OCI-LY3 (cell line): Measurements from ENCODE around the gene CCDC183.

Experiments used
- H2AFZ ChIP-seq: fragments of 200-600, 300-600 bp; shearing (Covaris generic); 2 replicates; pipeline ENCODE4 v1.6.0; 2014; ENCODE audit warnings: antibody characterized with exemption, low read depth, low read length
- H3K27ac ChIP-seq: fragments of 200-600, 300-600 bp; sonication (generic); 2 replicates; pipeline ENCODE4 v1.5.1; 2014; ENCODE audit warnings: mild to moderate bottlenecking, low read length, moderate library complexity, mixed read lengths
- H3K27me3 ChIP-seq: fragments of 200-600, 300-600 bp; sonication (generic); 2 replicates; pipeline ENCODE4 v1.6.1; 2014; ENCODE audit warnings: low read depth, low read length, mixed read lengths
- H3K36me3 ChIP-seq: fragments of 200-600, 300-600 bp; sonication (generic); replicated peaks from 2 replicates; pipeline ENCODE3; 2014; ENCODE audit warnings: low read depth, low read length, mixed read lengths
- H3K4me1 ChIP-seq: fragments of 300-600, 200-600 bp; sonication (generic); 2 replicates; pipeline ENCODE4 v1.6.1; 2014; ENCODE audit warnings: low read length, mixed read lengths
- H3K4me2 ChIP-seq: fragments of 200-600, 300-600 bp; sonication (generic); 2 replicates; pipeline ENCODE4 v1.6.1; 2014; ENCODE audit warnings: low read length, mixed read lengths
- H3K4me3 ChIP-seq: fragments of 300-600, 200-600 bp; sonication (generic); 2 replicates; pipeline ENCODE4 v1.5.1; 2014; ENCODE audit warnings: antibody characterized with exemption, mild to moderate bottlenecking, low read length, moderate library complexity
- H3K79me2 ChIP-seq: fragments of 300-600, 200-600 bp; shearing (Covaris generic); 2 replicates; pipeline ENCODE4 v1.6.1; 2014; ENCODE audit warnings: mild to moderate bottlenecking, low read length, mixed read lengths
- H3K9ac ChIP-seq: fragments of 300-600, 200-600 bp; shearing (Covaris generic); 2 replicates; pipeline ENCODE4 v1.6.0; 2014; ENCODE audit warnings: mild to moderate bottlenecking, low read length, moderate library complexity
- H3K9me3 ChIP-seq: fragments of 200-600, 300-600 bp; shearing (Covaris generic); 2 replicates; pipeline ENCODE4 v1.6.1; 2014; ENCODE audit warnings: low read length, mixed read lengths; ENCODE audit not compliant: insufficient read depth
- H4K20me1 ChIP-seq: fragments of 200-600, 300-600 bp; sonication (generic); 2 replicates; pipeline ENCODE4 v1.6.1; 2016; ENCODE audit warnings: low read length, mixed read lengths; ENCODE audit not compliant: insufficient read depth
- EZH2phosphoT487 ChIP-seq: fragments of 200-600 bp; shearing (Covaris generic); IDR thresholded peaks from 2 replicates; pipeline ENCODE4 v1.6.1; 2018; ENCODE audit warnings: antibody characterized with exemption, mixed run types, low read depth
- TF ChIP-seq, protein P1 (sequence below): fragments of 200-600, 300-600 bp; sonication (generic); IDR thresholded peaks from 2 replicates; pipeline ENCODE4 v1.5.1; 2014; ENCODE audit warnings: antibody characterized with exemption, low read length, low read depth

CCDC183 gene

DNA sequence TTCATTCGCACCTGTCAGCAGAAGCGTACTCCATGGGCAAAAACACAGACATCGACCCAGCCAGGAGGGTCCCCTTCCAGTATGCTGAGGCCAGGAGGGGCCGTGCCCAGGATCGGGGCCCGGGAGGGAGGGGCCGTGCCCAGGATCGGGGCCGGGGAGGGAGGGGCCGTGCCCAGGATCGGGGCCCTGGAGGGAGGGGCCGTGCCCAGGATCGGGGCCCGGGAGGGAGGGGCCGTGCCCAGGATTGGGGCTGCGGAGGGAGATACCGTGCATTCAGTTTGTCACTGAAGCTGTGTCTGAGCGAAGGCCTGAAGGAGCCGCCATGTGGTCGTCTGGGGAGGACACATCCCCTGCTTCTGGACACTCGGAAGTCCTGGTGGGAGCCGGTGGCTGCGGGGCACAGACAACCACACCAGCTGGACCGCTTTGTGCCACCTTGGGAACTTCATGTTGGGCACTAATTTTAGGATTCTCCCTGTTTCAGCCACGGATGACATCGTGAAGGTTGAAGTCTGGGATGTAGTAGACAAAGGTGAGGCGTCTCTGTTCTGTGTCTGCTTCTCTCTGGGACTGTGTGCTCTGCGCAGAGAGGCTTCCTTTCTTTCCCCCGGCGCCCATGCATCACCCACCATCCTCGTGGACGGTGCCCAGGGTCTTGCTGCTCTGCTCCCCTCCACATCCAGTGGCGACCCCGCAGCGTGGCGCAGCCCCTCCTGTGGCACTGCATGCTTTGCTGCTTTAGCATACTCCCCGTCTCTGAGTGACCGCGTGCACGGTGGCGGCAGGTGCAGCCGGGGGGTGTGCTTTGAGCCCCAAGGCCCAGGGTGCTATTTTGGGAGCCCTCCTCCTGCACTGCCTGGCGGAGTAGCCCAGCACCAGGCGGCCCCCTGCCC is 29.4 kb downstream of the CCDC183 start:
- H3K4me3 ChIP-seq, result no peak overlapping the region
- 0 out of 2 replicates have a peak, but pooled peaks cover 5% of the 10 kb centered on the region for H4K20me1 ChIP-seq
- H3K27ac ChIP-seq, result no peak overlapping the region
- TF ChIP-seq, protein P1, sequence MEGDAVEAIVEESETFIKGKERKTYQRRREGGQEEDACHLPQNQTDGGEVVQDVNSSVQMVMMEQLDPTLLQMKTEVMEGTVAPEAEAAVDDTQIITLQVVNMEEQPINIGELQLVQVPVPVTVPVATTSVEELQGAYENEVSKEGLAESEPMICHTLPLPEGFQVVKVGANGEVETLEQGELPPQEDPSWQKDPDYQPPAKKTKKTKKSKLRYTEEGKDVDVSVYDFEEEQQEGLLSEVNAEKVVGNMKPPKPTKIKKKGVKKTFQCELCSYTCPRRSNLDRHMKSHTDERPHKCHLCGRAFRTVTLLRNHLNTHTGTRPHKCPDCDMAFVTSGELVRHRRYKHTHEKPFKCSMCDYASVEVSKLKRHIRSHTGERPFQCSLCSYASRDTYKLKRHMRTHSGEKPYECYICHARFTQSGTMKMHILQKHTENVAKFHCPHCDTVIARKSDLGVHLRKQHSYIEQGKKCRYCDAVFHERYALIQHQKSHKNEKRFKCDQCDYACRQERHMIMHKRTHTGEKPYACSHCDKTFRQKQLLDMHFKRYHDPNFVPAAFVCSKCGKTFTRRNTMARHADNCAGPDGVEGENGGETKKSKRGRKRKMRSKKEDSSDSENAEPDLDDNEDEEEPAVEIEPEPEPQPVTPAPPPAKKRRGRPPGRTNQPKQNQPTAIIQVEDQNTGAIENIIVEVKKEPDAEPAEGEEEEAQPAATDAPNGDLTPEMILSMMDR, result no peak
- TF ChIP-seq EZH2phosphoT487, result no peak
- no peaks in the 10 kb centered on the region for H3K4me1 ChIP-seq
- H3K27me3 ChIP-seq, result no peaks in the 10 kb centered on the region
- H3K36me3 ChIP-seq, result peaks cover 35% of the 10 kb centered on the region
- H3K4me2 ChIP-seq, result no peak overlapping the region
- no peak overlapping the region for H3K9ac ChIP-seq
- H3K9me3 ChIP-seq, result no peaks in the 10 kb centered on the region
- H3K79me2 ChIP-seq, result peaks cover 19% of the 10 kb centered on the region
- no peak overlapping the region for H2AFZ ChIP-seq

DNA sequence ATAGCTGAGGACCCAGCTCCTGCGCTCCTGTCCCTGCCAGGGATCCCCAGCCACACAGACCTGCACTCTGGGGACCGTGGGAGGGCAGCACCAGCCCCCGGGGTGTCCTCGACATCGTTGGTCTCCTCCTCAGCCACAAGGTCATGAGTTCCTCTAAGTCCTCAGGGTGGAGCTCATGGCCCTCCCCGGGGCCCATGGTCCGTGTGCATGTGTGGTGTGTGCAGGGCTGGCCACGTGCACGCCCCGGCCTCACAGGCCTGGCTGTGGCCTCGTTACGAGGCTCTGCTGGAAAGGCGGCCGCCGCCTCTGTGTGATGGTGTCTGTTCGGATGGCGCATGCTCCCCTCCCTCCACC is 30.0 kb downstream of the CCDC183 start:
- no peak overlapping the region for H2AFZ ChIP-seq
- no peak overlapping the region for H3K4me3 ChIP-seq
- H3K9ac ChIP-seq, result no peak overlapping the region
- peaks cover 36% of the 10 kb centered on the region for H3K36me3 ChIP-seq
- no peaks in the 10 kb centered on the region for H3K9me3 ChIP-seq
- peaks cover 13% of the 10 kb centered on the region for H3K79me2 ChIP-seq
- 0 out of 2 replicates have a peak, but pooled peaks cover 5% of the 10 kb centered on the region for H4K20me1 ChIP-seq
- no peak overlapping the region for H3K27ac ChIP-seq
- H3K4me1 ChIP-seq, result no peaks in the 10 kb centered on the region
- H3K27me3 ChIP-seq, result no peaks in the 10 kb centered on the region
- TF ChIP-seq, protein P1, result no peak
- TF ChIP-seq EZH2phosphoT487, result no peak
- no peak overlapping the region for H3K4me2 ChIP-seq

DNA sequence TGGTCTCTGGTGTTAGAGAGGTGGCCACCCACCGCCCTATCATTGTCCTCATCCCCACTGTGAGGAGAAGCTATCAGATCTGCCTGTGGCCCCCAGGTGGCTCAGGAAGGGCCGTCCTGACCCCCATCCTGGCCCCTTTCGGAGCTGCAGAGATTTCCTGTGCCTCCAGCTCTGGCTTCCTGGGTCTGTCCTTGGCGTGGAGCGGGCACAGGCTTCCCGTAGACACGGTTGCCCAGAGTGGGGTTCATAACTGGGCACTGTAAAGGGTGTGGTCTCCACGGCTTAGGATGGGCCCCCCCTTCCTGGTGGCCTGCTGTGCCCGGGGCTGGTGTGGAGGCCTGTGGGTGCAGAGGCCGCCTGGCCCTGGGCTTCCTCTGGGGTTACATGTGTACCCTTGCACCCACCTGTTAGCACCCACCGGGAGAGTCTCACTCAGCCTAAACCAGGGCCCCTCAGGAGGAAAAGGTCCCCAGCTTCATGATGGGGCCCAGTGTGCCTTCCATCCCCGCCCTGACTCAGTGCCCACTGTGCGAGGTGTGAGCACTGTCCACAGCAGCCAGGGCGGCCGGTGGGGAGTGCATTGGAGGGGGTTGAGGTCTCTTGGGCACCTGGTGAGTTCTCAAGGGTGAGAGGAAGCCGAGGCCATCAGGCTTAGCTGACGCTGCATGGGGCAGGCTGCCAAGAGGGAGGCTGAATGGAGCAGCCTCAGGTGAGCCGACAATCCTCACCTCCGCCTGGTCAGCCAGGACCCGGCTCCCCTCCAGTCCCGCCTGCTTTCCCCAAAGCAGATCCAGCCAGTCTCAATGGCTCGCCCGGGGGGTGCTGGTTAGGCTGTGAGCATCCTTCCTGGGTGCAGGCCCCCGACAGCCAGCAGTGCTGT is 30.8 kb downstream of the CCDC183 start:
- no peak for TF ChIP-seq EZH2phosphoT487
- TF ChIP-seq, protein P1, result no peak
- H3K27ac ChIP-seq, result no peak overlapping the region
- H3K79me2 ChIP-seq, result peaks cover 5% of the 10 kb centered on the region
- no peak overlapping the region for H2AFZ ChIP-seq
- H4K20me1 ChIP-seq, result 0 out of 2 replicates have a peak, but pooled peaks cover 2% of the 10 kb centered on the region
- H3K27me3 ChIP-seq, result no peaks in the 10 kb centered on the region
- no peak overlapping the region for H3K4me2 ChIP-seq
- H3K9me3 ChIP-seq, result no peaks in the 10 kb centered on the region
- H3K4me1 ChIP-seq, result no peaks in the 10 kb centered on the region
- H3K36me3 ChIP-seq, result peaks cover 36% of the 10 kb centered on the region
- H3K9ac ChIP-seq, result no peak overlapping the region
- no peak overlapping the region for H3K4me3 ChIP-seq
